CD4-positive, alpha-beta T cell treated with Interleukin-1 beta for 1 hour (primary cell): ENCODE data around the gene FBXL17.
"Not testable (repeated sequence)": the region's sequence is repeated elsewhere in the genome, so short reads cannot be mapped to it uniquely, and the experiment has no call there.

Experiments used
- DNase-seq, 2 donors: peaks; one replicate each; pipeline ENCODE4 v3.0.0-alpha.2; 2020 to 2022

FBXL17 gene

DNA sequence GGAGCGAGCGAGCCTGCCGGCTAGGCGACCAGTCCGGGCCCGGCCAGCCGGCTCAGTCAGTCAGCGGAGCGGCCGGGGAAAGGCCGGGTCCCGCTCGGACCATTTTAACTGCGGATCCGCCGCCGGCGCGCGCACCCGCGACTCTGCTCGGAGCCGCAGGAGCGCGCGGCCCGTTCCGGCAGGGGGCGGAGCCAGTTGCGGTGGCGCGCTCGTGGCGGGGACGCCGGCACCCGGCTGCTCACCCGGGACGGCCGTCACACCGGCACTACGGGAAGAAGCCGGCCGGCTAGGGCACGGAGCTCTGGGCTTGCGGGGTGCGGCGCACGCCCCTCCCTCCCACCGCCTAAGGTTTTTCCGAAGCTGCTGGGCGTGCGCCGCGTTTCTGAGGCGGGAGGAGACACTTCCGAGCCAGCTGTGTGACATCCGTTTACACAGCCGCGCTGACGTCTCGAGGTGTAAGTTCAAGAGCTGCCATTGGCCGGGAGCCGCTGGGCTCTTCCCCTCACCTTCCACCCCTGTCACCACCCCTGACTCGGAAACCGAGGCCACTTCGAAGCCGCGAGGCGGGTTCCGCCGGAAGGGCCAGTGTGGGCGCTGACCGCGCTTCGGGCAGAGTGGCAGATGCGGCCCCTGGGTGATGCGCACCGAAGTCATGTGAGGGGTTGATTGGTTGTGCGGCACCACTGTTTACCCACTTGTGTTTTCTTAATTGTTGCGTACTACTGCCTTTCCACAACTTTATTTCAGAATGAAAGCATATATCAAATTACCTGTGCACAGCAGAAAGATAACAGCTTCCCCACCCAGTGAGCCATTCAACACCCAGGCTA, at the start of gene FBXL17:
Gene FBXL17, minus strand, starts transcription at position 145 of the 830 bp plus-strand sequence.
- peak; percentile 92 to 94 for DNase-seq

DNA sequence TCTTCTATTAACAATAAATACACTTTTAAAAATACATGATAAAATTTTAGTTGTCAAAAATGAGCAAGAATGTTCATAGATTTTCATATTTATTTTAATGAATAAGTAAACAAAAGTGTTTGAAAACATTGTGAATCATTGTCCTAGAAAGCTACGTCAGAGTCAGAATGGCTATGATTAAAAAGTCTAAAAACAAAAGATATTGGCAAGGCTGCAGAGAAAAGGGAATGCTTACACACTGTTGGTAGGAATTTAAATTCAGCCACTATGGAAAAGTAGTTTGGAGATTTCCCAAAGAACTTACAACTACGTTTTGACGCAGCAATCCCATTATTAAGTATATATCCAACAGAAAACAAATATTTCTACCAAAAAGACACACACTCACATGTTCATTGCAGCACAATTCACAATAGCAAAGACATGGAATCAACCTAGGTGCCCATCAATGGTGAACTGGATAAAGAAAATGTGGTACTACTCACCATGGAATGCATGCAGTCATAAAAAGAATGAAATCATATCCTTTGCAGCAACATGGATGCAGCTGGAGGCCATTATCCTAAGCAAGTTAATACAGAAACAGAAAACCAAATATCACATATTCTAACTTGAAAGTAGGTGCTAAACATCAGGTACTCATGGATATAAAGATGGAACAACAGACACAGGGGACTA, 49.2 kb upstream of the FBXL17 start:
- DNase-seq = no peak

DNA sequence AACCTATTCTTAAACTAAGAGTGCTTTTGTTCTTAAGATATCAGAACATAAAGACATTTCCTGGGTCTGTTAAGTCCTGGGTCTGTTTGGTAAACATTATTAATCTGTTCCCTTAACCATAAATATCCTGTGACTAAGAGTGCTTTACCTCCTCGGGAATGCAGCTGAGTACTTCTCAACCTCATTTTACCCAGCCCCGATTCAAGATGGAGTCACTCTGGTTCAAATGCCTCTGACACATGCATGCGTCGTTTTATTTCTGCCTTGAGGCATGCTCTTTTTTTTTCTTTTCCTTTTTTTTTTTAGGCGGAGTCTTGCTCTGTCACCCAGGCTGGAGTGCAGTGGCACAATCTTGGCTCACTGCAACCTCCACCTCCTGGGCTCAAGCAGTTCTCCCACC, 39.8 kb upstream of the FBXL17 start:
- DNase-seq = no peak

DNA sequence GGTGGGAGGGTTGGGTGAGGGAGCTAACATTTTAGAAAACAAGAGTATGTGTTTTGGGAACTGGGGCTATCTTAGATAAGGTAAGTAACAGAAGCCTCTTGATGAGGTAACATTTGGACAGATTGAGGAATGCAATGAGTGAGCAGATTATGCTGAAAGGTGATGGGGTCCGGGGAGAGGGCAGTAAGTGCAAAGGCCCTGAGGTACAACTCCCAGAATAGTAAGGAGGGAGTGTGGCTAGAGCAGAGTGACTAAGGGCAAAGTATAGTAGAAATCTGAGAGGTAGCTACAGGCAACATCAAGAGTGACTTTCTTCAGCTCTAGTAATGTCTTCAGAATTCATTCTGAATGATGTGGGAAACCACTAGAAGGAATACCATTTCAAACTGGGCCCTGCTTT, 38.9 kb upstream of the FBXL17 start:
- no peak for DNase-seq

DNA sequence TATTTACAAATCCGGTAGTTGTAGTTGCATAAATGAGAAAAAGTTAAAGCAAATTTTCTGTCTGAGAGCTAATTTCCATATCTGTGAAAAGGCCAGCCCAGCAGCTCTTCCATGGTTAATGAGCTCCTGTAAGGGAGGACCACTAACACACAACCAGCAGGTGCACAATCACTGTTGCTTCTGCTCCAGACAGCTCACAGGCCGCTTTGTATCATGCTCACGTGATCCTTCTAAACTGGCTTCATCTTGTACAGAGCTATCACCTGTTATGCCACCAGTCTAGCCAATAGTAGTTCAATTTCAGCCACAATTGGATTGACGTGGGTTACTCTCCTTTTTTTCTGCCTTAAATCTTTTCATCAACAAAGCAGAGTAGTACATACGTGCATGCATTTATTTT, 38.3 kb upstream of the FBXL17 start:
- DNase-seq = no peak

DNA sequence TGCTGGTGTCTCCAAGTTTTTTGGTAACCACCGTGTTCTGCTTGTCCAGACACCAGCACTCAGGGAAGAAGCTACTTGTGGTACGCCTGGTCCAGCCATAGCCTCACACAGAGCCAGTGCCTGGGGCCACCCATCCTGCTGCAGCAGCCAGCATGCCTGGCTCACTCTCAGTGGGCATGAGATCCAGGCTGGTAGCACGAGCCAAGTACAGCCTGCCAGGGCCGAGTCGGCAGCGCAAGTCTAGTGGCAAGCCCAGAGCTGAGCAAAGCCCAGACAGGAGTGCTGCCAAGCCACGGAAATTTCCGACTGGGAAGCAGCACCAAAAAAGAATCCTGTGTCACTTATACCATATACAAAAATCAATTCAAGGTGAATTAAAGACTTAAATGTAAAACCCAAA, 36.3 kb upstream of the FBXL17 start:
- DNase-seq = no peak

DNA sequence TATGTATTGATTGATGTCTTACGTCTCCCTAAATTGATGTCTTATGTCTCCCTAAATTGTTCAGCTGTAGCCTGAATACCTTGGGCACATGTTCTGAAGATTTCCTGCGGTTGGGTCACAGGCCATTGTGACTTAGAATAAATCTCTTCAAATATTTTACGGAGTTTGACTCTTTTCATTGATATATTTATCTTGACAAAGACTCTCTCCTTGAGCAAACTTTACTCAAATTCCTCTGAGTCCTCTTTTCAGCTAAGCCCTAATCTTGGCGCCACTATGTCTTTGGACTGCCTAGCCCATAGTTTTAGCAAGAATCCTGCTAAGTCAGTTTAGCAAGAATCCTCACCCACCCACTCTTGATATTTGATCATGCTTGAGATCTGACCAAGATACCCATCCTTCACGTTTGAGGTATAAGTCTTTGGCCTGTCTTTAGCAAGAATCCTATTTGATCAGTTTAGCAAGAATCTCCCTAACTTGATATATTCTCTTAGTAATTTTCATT, 35.3 kb upstream of the FBXL17 start:
- no peak for DNase-seq

DNA sequence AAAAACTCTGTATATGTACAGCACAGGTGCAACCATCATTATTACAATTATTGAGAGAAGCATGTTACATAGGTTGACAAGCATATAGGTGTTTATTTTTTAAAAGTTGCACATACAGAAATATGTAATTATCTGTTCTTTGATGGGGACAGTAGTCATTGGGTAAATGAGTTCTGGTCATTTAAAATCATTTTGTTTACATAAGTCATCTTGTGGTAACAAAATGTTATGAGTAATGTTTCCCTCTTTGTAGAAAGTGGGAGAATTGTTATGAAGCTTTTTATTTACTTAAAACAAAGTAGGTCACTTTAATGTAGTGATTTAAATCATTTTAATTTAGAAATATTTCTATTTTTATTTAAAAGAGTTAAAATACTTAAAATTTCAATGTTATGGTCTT, 33.8 kb upstream of the FBXL17 start:
- DNase-seq = no peak

DNA sequence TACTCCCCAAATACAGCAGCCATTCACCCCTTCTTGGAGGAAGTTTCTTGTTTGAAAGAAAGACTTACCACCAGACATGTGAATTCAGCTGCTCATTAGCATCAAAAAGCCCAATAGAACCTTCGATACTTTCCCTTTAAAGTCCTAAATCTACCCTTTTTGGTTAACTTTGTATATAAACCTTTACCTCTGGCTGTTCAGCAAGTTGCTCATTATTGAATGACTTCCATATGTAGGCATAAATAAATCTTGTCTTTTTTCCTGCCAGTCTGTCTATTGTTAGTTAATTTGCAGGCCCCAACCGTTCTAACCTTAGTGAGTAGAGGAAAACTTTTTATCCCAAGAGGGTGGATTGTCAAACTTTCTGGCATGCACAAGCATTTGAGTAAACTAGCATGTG, 27.9 kb upstream of the FBXL17 start:
- DNase-seq = no peak

DNA sequence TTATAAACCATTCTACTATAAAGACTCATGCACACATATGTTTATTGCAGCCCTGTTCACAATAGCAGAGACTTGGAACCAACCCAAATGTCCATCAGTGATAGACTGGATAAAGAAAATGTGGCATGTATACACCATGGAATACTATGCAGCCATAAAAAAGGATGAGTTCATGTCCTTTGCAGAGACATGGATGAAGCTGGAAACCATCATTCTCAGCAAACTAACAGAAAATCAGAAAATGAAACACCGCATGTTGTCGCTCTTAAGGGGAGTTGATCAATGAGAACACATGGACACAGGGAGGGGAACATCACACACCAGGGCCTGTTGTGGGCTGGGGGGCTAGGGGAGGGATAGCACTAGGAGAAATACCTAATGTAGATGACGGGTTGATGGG, 23.3 kb upstream of the FBXL17 start:
- not testable (repeated sequence) for DNase-seq

DNA sequence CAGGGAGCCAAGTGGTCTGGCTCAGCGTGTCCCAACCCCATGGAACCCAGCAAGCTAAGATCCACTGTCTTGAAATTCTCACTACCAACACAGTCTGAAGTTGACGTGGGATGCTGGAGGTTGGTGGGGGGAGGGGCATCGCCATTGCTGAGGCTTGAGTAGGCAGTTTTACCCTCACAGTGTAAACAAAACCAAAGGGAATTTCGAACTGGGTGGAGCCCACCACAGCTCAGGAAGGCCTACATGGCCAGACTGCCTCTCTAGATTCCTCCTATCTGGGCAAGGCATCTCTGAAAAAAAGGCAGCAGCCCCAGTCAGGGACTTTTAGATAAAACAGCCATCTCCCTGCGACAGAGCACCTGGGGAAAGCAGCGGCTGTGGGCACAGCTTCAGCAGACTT, 17.1 kb upstream of the FBXL17 start:
- DNase-seq = no peak

DNA sequence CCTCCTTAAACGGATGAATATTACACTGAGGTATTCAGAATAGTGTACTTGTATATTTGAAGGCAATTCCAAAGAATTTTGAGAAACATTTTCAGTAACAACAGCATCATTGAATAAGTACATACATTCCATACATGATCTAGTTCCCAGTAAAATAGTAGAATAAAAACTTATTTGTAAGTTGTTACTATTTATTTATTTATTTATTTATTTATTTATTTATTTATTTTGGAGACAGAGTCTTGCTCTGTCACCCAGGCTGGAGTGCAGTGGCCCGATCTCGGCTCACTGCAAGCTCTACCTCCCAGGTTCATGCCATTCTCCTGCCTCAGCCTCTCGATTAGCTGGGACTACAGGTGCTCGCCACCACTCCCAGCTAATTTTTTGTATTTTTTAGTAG, 14.9 kb upstream of the FBXL17 start:
- not testable (repeated sequence) for DNase-seq

DNA sequence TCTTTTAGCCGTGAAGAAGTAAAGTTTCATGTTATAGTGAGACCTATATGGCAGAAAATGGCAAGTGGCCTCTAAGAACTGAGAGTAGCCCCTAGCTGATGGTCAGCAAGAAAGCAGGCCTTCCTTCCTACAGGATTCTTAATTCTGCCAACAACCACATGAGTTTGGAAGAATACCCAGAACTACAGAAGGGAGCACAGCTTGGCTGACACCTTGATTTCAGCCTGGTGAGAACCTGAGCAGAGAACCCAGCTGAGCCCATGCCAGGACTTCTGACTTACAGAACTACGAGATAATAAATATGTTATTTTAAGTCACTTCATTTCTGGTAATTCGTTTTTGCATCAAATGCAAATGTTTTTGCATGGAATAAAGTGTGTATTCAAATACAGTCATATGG, 5.9 kb upstream of the FBXL17 start:
- no peak for DNase-seq

DNA sequence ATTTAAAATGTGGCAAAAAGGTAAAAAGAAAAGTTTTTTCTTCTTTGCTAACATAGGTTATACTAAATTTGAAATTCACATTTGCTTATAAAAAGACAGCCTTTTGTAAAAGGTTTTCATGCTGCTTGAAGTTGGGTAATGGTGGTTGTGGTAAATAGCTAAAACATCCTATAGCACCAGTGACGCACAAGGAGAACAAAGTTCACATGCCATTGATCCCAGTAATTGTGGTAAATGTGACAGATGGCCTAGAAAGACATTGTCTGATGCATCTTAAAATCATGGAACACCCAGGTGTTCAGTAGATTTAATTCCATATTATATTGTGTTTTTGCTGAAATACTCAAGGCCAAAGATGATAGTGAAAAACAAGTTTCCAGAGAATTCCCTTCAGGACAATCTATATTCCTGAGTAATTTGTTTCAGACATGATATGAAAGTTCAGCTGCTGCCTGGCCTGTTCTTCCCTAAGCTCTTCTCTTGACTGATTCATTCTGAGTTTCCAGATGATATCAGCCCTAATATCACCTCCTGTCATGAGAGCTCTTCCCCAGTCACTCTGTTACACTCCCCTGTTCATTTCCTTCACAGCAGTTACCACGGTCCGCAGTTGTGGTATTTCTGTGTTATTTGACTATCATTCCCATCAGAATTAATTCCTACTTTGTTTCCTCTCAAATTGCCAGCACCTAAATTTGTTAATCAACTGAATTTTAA, 4.6 kb upstream of the FBXL17 start:
- DNase-seq = no peak

DNA sequence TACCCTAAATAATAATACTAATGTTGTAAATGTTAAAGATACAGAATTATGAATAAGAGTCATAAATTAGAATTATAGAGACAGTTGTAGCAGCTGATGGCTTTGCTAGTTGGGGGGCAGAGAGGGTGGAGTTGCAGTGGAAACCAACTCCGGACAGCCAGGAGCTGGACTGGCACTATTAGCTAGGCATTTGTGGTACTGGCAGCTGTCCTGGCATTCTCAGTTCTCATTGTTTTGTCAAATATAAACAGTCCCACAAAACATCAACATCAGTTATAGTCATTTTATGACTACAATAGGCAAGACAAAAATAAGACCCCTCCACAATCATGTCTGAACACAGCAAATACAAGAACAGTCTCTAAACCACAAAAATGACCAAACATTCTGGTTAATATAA, 2.8 kb upstream of the FBXL17 start:
- DNase-seq = no peak

DNA sequence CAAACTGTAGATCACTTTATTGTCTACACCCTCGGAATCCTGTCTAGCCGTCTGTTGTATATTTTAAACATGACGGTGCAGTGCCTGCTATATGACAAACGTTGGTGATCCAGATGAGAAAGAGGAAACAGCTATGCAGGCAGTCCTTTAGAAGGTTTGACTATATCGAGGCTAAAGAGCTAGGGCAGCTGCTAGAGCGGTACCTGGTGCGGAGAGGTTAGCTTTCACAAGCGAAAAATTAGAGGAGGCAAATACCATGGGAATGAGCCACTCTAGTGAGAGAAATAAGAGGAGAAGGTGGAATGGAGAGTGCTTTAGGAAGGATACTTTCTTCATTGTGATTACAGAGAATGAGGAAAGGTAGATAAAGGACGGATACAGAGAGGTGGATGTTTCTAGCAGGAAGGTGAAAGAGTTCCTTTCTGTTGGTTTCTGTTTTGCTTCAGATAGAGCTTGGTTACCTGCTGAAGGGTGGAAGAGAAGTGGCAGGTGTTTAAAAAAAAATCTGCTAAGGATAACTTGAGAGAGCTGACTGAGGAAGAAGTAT, 959 bp upstream of the FBXL17 start:
- peak; percentile 27 to 42 for DNase-seq

DNA sequence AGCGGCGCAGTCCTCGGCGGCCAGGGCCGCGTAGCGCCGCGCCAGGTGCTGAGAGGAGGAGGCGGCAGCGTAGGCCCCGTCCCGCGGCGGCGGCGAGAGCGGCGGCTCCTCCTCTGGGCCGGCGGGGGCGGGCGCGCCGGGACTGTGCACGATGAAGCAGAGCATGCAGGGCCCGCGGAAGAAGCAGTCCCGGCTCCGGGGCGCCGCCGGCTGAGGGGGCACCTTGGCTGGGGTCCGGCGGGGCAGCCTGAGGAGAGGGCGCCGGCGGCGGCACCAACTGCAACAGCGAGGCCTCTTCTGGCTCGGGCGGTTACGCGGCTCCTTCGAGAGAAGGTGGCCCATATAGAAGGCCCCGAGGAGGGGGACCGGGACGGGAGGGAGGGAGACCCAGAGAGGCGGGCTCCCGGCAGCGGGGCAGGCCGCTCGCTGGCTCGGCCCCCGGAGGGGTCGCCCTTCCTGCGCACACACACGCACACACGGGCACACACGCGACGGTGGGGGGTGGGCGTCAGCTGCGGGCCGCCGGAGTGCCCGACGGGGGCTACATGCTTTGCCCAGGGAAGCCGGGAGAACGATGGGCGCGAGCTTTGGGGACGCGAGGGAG, 446 bp downstream of the FBXL17 start:
- peak; percentile 79 to 80 for DNase-seq

DNA sequence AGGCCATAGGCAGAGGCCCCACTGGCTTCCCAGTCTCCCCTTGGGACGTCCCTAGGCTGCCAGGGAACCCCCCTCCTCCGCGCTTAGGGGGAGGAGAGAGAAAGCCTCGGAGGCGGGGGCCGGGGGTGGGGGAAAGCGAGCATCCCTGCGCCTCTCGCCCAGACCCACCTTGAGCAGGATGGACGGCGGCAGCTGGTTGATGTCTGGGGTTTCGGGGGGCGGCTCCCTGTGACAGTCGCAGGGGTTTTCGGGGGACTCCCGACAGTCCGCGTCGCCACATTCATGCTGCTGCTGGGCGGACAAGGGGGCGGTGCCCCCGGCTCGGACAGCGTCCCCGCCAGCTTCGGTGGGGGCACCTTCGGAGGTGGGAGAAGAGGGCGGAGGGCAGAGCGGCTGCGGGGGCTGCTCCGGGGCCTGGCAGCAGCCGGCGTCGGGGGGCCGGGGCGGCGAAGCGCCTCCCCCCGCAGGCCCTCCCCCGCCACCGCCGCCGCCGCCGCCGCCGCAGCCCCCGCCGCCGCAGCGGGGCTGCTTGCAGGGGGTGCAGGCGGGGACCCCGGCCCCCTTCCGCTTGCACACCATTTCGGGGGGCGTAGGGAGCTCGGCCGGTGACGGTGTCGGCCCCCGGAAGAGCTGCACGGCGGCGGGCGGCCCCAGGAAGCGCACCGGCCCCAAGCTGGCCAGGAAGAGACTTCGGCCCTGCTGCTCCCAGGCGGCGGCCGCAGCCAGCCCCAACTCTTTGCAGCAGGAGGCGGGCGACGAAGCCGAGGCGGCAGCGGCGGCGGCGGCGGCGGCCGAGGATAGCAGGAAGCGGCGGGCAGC, 1.2 kb downstream of the FBXL17 start:
- DNase-seq = peak; percentile 66

DNA sequence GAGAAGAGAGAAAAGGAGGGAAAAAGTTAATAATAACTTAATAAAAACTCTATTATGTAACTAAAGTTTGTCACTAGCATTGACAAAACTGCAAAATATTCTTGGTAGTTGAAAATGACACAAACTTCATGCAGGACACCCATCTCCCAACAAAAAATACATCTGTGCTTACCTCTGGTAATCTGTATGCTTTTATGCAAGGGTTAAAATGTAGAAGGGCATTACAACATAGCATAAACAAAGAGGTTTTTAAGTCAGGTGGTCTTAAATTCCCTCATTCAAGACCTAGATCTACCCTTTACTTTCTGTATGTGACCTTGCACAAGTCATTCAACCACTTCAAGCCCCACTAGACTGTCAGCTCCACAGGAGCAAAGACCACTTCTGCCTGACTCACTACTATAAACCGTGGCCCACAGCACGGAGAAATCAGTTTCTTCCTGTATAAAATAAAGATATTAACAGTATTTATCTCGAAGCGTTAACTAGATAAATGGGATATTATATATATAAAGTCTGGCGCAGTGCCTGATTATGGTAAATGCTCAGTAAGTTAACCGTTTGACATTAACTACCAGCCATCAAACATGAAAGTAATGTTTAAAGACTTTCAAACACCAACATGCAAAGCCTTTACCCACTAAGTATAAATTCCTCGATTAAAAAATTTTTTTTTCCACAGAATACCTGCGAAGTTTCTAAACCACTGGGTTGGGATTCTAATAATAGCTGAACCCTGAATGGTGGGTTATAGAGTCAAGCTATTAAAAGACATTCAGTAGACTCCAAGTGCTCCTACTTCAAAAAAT, 2.0 kb downstream of the FBXL17 start:
- no peak for DNase-seq

DNA sequence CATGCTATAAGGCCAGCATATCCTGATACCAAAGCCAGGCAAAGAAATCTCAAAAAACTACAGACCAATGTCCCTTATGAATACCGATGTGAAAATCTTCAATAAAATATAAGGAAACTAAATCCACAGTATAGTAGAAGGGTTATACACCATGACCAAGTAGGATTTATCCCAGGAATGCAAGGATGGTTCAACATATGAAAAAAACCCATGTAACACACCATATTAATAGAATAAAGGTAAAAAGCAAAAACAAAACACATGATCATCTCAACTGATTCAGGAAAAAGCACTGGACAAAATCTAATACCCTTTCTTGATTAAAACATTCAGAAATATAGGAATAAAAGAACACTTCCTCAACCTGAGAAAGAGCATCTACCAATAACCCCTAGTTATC, 6.1 kb downstream of the FBXL17 start:
- no peak for DNase-seq

DNA sequence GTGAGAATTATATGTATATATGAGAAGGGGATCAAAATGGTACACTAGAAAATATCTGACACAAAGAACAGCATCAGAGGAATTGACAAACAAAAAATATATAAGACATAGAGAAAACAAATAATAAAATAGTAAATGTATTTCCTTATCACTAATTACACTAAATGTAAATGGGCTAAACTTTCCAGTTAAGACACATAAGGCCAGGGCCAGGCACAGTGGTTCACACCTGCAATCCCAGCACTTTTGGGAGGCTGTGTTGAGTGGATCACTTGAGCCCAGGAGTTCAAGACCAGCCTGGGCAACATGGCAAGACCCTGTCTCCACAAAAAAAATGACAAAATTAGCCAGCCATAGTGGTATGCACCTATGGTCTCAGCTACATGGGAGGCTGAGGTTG, 8.5 kb downstream of the FBXL17 start:
- DNase-seq = no peak
